ENCODE results near the gene ANO10.
A peak's percentile ranks its signal among the peaks of the same experiment; 100 is the strongest.
"Not testable (repeated sequence)": the region's sequence is repeated elsewhere in the genome, so short reads cannot be mapped to it uniquely, and the experiment has no call there.

GRCh38 chr3:43544277-43544676 is 77.5 kb downstream of the ANO10 start:
- TF ChIP-seq POLR2A (IDR thresholded peaks at IDR 0.05; ENCODE audit: low read depth, low read length); MYC (IDR thresholded peaks at IDR 0.05; ENCODE audit: low read depth, low read length); MAX (IDR thresholded peaks at IDR 0.05; ENCODE audit: insufficient read depth, insufficient read length): not testable (repeated sequence)
- TF ChIP-seq CTCF (IDR thresholded peaks at IDR 0.05; ENCODE audit: extremely low read depth in 1 of 2, insufficient read depth in 1 of 2, low read depth in 1 of 2, low read length in 2 of 2) = peak; percentile 14 to 19
